GM18498 (cell line): Measurements from ENCODE around the gene MEGF11.

Source experiments
- ATAC-seq: cut with Tn5 transposase; IDR thresholded peaks from one replicate; pipeline ENCODE4 v1.9.1; 2021; ENCODE audit warnings: mild to moderate bottlenecking, moderate library complexity; ENCODE audit not compliant: unreplicated experiment

Gene MEGF11

DNA sequence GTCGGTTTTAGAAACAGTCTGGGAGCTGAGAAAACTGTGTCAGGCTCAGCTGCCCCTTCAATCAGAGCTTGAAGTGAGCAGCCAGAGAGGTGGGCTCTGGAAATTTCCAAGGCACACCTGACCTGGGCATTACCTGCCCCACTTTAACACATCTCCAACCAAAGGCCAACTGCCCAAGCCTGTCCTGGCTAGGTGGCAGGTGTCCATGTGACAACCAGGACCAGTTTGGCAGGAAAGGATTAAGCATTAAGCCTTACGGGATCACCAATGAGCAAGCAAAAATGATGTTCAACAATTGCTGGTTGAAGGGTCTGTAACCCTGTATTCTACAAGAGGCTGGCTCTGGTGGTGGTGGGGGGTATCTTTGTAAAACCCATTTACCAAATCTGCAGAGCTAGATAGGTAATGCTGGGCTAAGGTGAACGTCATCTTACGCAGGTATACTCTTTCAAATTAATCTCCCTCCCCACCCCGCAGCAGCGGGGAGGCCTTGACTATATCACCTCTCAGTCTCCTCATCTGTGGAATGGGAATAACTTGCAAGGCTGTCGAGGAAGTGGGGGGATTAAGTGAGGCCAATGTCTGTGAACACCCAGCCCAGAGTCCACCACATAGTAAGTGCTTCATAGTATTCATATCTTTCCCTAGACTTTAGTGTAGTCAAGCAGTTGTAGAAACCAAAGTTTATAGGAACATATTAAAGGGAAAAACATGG, 183.2 kb downstream of the MEGF11 start:
- ATAC-seq = no peak

DNA sequence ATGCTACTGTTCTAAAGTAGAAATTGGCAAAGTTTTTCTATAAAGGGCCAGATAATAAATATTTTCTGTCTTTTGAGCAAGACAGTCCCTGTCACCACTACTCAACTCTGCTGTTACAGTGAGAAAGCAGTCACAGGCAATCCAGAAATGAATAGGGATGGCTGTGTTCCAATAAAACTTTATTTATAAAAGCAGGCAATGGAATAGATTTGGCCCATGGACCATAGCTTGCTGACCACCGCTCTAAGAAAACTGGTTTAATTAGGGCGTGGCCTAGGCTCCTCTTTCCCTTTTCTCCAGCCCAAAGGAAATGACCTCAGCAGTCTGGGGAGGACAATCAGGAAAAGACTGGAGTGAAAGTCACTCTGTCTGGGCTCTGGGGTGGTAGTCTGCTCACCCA, 183.8 kb downstream of the MEGF11 start:
- ATAC-seq = no peak

DNA sequence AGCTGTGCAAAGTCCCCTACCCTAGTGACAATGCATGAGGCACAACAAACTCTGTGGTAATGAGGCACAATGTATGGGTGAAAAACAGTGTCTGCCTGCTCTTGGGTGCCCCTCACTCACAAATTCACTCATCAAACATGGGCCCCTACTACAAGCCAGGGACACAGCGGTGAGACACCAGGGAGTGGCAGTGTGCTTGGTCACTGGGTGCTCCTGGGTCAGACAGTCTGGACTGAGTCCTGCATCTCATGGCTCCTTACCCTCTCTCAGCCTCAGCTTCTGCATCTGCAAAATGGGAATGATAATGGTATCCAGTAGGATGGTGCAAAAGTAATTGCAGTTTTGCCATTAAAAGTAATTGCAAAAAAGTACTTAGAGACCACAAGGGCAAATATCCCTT, 184.7 kb downstream of the MEGF11 start:
- ATAC-seq = no peak

DNA sequence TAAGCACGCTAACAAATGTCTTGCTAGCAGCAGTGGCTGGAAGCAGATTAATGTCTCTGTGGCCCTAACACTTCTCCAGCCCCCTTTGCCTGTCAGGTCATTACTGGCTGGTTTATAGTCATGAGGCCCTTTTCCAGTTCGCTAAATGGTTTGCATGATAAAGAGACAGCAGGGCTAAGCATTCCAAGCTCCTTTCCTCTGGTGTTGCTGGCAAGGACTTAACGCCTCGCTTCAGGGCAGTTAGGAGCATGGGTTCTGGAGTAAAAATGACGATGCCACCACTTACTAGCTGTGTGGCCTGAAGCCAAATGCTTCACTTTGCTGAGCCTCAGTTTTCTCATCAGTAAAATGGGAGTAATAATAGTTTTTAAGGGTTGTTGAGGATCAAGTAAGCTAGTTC, 185.9 kb downstream of the MEGF11 start:
- ATAC-seq = no peak

DNA sequence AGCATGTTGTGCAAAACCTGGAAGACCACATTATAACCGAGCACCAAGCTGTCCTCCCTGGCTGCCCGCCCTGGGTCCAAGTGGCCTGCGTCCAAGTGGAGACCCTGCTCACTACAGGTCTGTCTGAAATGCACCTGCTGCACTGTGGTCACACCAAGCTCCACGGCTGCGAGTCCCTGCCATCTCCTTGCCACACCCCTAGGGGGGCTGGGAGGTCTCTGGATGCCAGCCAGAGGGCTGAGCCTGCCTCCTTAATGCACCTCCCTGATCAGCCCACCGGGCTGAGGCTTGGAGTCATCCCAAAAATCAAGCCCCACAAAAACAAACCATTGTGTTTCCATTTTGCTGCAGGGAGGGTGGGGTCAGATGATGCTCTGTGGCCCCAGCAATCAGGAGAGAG, 187.1 kb downstream of the MEGF11 start:
- ATAC-seq = no peak

DNA sequence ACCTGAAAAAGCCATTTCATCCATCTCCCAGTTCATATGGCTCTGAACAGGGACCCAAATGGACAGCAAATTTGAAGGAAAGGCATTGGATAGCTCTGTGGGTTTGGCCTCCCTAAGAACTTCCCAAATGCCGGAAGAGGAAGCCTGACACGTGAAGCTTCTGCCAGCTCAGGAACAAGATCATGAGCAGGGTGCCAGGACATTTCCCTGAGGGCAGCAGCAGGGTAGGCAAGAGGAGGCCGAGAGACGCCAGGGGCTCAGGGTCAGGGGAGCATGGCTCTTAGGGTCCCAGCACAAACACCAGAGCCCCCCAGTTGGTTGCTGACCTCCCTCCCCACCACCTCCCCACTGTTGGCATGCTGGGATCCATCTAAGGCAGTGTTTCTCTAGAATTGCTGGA, 187.5 kb downstream of the MEGF11 start:
- no peak for ATAC-seq

DNA sequence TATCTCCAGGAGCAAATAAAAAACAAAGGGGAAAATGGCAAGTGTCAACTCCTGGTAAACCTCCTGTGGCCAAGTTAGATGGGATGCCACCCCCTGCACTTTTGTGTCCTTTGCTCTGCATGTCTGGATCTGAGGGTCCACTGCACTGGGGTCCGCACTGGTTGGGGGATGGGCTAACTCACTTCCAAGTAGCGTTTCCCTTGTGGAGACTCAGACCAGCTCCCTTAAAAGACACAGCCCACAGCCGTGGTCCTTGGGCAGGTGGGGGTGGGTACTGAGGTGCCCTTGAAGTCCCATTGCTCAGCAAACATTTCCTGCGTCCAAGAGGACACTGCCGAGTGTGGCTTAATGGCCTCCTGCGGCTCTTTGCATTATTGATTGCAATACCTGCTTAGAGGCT, 188.2 kb downstream of the MEGF11 start:
- ATAC-seq = no peak

DNA sequence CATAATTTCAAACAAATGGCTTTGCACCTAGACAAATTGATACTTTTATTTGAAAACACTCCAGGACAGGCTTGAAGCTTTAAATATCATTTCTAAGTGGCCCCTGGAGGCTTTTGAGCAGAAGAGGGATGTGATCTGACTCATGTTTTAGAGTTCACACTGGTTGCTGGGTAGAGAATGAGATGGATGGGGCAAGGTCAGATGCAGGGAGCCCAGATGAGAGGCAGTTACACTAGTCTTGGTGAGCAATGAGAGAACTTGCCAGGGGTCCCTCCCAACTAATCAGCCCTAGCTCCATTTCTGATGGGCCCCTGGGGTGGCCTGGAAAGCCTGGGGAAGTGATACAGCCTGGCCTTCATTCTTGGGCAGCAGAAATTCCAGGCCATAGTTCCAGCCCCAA, 190.4 kb downstream of the MEGF11 start:
- ATAC-seq = no peak

DNA sequence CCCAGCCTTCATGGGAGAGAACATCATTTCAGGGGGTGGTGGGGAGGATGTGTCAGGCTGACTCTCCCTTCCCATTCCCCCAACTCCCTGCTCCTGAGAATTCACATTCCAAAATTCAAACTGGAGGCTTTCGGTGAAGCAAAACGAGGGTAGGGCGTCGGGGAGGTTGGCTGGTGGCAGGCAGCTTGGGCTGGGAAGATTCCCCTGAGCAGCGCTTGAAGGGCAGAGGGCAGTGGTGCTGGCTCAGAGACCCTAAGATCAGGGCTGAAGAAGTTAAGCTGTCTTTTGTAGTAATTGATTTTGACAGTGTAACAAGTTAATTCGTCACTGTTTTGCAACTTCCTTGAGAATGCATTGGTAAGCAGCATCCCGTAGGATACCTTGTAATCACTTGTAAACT, 196.5 kb downstream of the MEGF11 start:
- ATAC-seq = no peak

DNA sequence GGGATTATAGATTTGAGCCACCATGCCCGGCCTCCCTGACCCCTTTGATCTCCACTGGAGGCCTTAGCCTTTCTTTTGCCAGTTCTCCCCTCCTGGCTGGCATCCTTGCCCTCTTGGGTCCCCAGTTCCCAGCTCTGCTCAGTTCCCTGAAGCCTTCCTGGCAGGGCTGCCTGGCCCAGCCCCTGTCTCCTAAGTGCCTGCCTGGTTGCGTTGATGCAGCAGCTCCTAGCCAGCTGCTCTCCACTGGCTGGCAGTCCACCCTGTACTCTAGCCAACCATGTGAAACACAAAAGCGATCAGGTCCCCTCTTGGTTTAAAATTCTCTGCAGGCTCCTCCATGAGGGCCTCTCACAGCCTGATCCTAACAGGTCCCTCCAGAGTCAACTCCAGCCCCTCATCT, 199.6 kb downstream of the MEGF11 start:
- no peak for ATAC-seq

DNA sequence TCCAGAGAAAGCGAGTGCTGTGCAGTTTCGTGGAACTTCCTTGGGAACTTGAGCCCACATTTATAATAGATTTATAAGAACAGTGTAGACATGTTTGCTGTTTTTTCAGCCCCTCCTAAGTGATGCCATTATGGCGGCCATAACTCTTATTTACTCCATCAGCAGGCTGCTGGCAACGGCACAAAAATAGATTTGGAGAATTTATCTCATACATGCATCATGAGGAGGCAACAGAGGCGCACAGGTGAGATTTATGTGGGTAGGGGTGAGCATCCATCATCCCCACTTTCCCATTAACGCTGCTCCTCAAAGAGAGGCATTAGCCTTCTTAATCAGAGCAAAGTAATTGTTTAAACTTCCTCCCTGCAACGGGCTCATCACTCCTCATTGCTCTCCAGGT, 201.7 kb downstream of the MEGF11 start:
- ATAC-seq = no peak

DNA sequence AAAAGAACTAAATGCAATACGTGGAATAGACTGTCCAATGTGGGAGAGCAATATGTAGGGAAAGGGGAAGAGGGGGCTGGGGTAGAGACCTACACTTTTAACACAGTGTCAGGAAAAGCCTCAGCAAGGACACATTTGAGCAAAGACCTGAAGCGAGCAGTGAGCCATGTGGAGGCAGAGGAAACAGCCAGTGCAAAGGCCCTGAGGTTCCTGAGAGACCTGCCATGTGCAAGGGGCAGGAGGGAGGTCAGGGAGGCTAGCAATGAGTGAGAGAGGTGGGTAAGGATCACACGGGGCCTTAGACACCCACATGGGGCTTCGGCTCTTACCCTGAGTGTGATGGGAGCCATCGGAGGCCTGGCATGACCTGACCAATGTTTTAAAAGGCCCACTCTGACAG, 203.3 kb downstream of the MEGF11 start:
- ATAC-seq = no peak

DNA sequence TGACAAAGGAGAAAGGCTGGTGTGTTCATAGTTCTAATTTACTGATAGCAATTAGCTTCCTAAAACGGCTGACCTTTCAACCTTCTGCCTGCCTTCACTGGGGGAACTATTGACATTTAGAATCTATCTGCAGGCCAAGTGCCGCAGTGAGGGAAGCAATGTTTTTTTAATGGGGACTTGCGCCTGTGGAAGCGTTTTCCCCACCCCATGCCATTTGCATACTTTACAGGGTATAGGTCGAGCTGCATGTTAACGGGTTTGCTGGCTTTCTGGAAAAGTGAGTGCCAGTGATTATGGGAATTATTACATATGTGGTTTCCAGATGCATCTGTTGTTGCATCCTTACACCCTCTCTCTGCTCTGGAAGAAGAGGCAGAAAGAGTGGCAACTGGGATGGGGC, 204.2 kb downstream of the MEGF11 start:
- no peak for ATAC-seq

DNA sequence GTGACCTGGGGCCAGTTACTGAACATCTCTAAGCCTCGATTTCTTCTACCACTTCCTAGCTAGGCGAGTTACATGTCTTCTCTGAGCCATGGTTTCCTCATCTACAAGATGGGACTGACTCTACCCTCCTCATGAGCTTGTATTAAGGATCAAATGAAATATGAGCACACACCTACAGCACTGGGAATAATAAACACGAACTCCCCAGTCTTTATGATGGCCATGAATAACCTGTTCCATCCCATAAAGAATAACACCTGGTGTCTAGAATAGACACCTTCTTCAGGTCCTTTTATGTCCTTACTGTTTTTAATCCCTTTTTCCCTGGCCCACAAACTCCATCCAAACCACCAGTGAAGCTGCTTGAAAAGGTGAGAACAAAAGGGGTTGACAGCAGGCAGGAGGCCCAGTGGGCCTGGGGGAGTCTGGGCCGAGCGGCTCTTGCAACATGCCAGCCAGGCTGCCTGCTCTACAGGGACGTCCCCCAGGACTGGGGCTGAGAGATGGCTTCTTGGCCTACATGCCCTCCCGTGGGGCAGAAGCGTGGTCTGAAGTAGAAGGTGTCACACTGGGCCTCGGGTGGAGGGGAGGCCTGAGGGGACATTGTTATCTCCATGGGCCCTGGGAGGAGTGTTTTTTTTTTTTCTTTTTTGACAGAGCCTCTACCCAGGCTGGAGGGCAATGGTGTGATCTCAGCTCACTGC, 206.1 kb downstream of the MEGF11 start:
- ATAC-seq = no peak

DNA sequence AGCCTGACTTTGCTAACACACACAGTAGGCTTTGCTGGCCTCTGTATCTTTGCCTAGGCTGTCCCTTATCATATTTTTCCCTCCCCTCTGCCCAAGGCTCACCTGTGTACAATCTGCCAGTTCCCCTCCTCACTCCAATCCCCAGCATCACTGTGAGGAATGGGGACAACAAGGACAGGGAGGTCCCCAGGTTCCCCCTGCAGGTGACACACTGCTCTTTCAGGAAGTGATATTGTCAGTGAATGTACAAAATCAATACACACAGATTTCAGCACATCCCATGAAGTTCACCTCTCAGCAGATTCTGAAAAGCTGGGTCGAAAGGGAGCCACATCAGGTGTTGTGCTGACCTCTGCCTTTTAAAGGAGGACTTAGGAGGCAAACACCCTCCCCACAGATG, 206.8 kb downstream of the MEGF11 start:
- no peak for ATAC-seq

DNA sequence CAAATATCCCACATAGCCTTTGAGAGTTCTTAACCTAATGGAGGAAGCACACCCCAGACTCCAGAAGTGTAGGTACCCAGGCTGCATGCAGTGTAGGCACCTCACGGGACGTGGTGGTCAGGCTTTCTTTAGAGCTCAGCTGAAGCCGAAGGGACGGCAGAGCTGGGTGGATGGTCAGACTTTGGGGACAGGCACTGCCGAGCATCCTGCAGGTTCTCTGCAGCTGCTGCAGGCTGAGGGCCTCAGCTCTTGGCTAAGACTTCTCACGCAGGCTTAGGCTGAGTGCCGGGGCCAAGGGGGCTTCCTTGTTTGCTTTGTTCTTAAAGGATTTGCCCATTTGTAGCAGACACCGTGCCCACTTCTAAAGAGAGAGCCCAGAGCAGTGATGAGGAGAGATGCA, 207.2 kb downstream of the MEGF11 start:
- ATAC-seq = no peak

DNA sequence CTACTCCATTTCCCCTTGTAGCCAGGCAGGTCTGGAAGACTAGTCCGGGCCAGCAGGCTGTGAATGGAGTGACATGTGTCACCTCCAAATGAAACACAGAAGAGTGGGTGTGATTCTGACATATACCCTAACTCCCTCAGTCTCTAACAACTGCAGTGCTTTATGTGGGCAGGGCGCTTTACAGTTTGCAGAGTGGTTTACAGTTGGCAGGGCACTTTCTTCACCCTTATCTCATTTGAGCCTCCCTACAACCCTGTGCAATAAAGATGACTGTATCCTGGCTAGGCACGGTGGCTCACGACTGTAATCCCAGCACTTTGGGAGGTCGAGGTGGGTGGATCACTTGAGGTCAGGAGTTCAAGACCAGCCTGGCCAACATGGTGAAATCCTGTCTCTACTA, 208.0 kb downstream of the MEGF11 start:
- no peak for ATAC-seq

DNA sequence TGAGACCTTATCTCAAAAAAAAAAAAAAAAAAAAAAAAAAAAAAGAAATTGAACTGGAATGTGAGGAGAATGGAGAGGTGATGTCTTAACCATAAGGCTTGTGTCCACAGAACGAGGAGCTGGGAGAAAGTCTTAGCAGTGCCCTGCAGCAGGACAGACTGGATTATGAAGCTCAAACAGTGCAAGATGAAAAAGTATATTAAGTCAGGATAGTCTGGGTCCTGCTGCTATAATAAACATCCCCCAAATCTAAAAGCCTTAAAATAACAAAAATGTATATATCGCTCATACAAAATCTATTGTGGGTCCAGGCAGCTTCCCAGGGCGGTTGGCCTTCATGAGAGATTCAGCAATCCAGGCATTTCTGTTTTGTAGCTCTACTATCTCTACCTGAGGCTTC, 208.7 kb downstream of the MEGF11 start:
- ATAC-seq = no peak

DNA sequence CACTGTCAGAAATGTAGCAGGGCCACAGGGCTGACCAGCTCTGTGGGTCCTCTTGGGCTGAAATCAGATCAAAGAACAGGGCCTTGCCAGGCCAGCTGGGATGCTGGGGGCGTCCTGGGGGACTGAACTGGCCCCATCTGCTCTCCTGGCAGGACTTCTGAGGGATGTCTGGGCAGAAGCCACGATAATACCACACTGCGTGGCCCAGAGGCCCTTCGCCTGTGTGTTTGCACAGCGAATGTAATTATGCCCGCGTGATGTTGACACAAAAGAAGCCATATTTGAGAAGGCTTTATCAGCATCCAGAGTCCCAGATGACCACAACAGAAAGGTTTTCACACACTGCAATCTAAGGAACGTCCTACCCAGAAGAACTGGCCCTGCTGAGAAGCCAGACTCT, 210.3 kb downstream of the MEGF11 start:
- ATAC-seq = no peak

DNA sequence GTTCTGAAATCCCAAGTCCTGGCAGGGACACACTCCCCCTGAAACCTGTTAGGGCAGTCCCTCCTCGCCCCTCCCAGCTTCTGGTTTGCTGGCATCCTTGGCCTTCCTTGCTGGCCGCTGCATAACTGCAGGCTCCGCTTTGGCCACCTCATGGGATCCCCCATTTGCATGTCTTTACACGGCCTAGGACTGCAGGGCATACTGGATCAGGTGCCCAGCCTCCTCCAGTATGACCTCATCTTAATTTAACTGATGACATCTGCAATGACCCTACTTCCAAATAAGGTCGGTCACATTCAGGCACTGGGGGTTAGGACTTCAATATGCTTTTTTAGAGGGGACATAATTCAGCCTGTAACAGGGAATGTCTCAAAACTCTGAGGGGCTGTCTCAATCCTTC, 210.9 kb downstream of the MEGF11 start:
- no peak for ATAC-seq

DNA sequence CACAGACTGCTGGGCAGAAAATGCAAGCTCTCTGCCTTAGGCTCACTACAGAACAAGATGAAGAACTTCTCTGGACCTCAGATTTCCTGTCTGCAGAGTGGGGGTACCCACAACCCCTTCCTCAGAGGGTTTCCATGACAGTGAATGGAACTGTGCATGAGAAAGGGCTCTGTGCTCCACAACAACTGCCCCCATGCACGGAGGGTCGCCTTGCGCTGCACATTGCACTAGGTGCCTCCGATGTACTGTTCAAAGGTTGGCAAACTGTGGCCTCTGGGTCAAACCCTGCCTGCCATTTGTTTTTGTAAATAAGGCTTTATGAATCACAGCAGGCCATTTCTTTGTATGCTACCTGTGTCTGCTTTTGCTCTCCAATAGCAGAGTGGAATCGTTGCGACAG, 212.3 kb downstream of the MEGF11 start:
- ATAC-seq = no peak

DNA sequence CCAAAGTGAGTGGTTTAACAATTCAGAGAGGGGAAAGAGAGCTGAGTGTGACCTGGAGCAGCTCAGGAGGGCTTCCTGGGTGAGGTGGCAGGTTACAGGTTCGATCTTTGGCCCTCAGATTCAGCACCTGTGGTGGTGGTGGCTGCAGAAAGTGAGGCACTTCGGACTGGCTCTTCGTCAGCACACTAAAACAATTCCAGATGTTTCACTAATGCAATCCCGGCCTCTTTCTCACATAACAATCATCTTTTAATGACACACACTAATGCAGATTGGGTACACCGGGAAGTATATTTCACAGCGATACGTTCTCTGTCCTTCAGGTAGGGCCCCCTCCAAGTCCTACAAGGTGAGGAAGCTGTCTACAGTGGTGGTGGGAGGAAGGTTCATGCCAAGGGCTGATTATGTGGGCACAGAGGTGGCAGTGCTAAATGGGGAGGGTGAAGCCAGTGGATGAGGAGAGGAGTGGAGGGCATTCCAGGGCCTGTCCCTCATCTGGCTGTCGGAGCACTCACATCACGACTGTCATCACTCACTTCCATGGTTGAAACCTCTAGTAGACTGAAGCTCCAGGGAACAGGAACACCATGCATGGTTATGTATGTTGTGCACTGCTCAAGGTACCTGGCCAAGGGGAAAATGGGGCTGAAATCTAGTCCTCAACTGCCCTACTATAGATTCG, 213.2 kb downstream of the MEGF11 start:
- ATAC-seq = no peak
